Endothelial cell of hepatic sinusoid (primary cell): ENCODE data around the gene THY1.

Experiments
- in situ Hi-C: cut with HindIII; loops from 2 replicates; pipeline ENCODE4 v1.10.0; 2017; ENCODE audit warnings: low sequenced_read_pairs

The THY1 gene

DNA sequence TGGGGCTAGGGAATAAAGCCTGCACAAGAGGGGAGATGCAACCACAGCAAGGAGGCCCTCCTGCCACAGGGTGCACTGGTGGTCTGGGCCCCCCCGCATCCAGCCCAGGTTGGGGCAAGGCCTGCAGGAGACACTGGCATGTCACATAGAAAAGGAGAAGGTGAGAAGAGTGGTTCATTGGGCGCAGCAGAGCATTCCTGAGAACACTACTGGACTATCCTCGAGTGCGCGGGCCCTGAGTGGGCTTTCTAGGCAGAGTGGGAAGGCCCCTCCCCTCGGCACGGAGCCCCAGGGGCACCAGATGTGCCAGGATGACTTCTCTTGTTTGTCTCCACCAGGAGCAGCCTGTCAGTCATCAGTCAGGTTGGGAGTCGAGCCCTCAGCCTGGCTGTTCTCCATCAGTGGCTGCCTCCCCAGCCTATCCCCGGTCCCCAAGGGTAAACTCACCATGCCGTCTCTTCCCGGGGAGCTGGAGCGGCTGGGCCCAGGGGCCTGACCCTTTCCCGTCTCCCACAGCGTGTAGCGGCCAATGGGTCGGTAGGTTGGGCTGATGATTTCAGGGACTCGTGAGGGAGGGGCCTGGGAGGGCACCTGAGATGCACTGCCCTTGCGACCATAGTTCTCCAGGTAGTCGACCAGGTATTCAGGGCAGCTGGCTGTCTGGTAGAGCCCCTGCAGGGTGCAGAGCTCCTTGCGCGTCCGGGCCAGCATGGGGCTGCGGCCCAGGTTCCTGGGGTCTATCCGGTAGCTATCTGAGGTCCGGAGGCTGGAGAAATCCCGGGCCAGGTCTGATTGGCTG is 50.5 kb downstream of the THY1 start:
- in situ Hi-C loops: loop anchor here (25.0 kb wide), 1 partner anchor 240 kb away; no protein-coding TSS in a partner anchor

GRCh38 chr11:119371778-119372182 is 51.2 kb downstream of the THY1 start:
- in situ Hi-C loops: loop anchor here (25.0 kb wide), 1 partner anchor 241 kb away; no protein-coding TSS in a partner anchor

DNA sequence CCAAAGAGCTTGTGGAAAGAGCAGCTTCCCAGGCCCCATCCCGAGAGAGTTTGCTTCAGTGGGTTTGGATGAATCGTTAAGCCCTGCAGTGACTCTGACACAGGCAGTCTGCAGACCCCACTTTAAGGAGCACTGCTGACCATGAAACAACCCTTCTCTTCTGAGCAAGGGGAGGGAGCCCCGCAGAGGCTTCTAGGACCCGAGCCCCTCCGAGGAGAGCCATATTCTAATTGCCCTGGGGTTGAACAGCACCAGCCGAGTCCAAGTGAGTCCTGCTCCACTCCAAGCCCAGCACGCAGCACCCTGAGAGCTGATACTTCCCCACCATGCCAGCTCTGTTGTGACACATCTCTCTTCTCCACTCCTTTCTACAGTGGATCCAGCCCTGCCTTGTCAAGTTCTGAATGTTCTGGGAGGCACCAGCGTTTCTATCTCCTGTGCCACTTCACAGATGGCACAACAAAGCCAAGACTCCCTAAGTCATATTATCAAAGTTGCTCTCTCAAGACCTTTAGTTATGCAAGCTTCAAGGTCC is 51.8 kb downstream of the THY1 start:
- in situ Hi-C loops: loop anchor here (25.0 kb wide), 1 partner anchor 241 kb away; no protein-coding TSS in a partner anchor

- in situ Hi-C loops: loop anchor here (25.0 kb wide), 1 partner anchor 242 kb away; no protein-coding TSS in a partner anchor
Measured at GRCh38 chr11:119370486-119371046, 52.4 kb downstream of the THY1 start.

DNA sequence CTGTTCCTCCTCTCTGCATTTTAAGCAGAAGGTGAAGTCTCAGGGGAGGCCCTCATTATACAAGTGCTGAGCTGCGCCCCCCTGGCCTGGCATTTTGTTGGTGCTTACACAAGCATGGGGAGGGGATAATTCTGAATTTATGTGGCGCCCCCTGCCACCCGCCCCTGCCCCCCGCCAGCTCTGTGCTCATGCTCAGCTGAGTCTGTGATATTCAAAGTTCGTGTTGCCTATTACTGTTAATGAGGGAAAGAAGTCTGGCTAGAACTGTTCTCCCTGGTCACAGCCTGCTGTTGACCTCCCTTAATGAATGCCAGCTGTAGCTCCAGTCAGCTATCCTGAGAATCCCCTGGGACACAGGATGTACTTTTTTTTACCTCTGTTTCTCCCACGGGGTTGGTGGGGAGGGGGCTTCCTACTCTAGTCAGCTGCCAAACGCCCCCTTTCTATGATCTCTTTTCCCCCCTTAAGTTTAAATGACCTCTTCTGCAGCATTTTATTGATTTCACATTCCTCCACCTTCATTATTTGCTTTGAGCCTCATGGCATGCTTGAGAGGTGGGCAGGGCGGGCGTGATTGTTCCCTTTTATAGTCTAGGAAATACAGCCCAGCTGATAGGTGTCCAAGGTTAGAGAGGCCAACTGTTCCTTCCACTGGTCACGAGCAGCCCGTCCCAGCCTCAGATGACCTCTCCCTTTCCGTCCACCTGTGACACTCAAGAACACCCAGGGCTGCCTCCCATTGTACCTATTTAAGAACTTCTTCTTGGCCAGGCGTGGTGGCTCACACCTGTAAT is 53.6 kb downstream of the THY1 start:
- in situ Hi-C loops: loop anchor here (10.0 to 25.0 kb wide), 2 partner anchors 55 to 243 kb away; partner anchors contain the start of gene THY1

DNA sequence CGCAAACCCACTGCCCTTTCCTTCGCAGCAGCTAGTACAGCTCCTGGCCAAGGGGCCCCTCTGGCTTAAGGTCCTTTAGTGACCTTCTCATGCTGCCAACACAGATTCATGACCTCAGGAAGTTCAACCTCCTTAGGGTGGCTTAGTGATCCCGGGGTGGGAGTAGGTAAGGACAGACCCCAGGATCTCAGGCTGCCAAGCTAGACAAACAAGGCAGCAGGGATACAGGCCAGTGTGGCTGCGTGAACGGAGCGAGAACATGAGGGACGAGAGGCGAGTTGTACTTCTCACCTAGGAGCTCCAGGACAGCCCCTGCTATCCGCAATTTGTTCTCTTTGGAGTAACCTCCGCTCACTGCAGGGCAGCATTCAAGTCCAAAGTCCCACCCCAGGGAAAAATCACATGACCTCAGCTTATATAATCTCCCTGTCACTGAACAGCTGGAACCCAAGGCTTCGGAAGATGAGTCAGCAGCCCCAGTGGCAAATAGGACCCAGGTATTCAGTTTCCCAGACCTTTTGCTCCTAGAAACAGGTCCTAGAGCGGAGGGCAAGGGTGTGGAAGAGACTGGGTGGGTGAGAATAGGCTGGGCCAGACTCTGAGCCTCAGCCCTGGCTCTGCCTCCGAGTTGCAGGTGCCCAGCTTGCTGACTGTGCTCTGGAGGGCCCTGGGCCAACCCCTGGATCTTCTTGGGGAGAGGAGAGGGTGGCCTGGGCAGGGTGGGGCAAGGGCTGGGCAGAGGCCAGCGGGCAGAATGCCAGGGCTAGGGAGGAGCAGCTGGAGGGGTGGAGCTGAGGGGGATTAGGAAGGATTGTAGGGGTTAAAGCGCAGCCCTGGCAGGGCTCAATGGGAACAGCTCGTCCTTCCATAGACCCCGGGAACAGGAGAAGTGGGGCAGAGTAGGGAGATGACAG is 54.6 kb downstream of the THY1 start:
- in situ Hi-C loops: loop anchor here (10.0 to 25.0 kb wide), 2 partner anchors 56 to 244 kb away; partner anchors contain the start of gene THY1

GRCh38 chr11:119367661-119368120 is 55.3 kb downstream of the THY1 start:
- in situ Hi-C loops: loop anchor here (10.0 to 25.0 kb wide), 2 partner anchors 57 to 245 kb away; partner anchors contain the start of gene THY1
